Hematopoietic multipotent progenitor cell treated with erythropoietin and hydrocortisone succinate and interleukin-3 and kit ligand, for 8 days (in vitro differentiated cells): ENCODE measurements around the gene MYO3A.

Source experiments
- DNase-seq: peaks from one replicate; pipeline ENCODE4 v3.0.0-alpha.2; 2015

Gene MYO3A

GRCh38 chr10:26216585-26217395 lies 282.8 kb downstream of the MYO3A start, which contains the start of gene GAD2:
Gene GAD2 (plus strand): TSS chr10:26216774. CDS start chr10:26216810, 36 bp downstream.
- no peak for DNase-seq

DNA sequence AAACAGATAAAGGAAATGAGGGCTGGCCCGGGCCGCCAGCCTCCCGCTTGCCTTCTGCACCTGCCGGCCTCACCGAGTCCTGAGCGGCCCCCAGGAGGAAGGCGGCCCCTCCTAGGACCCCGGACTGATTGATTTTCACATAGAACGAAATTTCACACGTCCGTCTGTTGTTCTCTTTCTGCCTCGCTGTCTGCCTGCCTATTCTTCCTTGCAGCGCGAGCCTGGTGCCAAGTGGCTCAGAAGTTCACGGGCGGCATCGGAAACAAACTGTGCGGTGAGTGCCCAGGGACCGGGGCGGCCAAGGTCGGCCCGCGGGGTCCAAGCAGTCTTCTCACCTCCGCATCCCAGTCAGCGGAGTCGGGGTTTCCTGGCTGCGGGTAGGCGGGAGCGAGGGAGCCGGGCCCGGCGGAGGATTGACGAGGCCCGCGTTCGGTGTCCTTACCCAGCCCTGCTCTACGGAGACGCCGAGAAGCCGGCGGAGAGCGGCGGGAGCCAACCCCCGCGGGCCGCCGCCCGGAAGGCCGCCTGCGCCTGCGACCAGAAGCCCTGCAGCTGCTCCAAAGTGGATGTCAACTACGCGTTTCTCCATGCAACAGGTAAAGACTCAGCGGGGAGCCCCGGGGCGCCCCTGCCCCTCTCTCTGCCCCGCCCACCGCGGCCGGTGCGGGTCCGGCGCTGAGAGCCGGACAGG lies 283.5 kb downstream of the MYO3A start:
- DNase-seq, result no peak

DNA sequence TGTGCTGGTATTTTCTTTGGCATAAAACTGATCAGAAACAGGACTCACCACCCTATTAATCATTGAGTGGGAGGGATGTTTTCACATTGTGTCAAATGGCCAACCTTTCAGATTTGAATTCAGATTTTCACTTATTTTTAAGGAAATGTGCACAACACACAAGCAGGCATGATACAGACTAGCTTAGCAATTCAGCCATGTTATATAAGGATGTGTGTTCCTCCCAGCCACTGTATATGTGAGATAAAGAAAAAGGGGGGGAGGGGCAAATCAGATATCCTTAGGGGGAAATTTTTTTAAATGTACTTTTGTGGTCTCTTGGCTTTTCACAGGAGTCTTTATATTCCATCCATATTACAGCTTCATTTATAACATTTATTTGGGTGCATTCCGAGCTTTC lies 285.6 kb downstream of the MYO3A start:
- no peak for DNase-seq

GRCh38 chr10:26220901-26221300 lies 286.9 kb downstream of the MYO3A start:
- no peak for DNase-seq

GRCh38 chr10:26221541-26221940 lies 287.5 kb downstream of the MYO3A start:
- no peak for DNase-seq

- peak; percentile 43 for DNase-seq
These were observed 288.5 kb downstream of the MYO3A start for GRCh38 chr10:26222563-26222962.

DNA sequence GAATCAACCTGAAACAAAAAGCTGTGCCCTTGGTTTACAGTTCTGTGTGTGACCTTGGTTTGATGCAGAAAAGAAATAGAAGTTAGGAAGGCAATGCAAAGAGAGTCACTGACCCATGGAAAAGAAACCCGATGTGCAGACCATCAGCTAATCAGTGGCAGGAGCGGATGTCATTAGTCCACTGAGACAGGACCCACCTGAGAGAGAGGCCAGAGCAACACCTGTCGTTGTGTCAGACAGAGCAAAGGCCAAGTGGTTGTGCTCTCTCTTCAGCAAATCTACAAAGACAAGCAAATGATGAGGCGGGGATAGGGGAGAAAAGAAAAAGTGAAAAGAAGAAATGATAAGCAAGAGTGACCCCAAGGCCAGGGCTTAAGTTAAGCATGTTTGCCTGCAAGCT lies 291.3 kb downstream of the MYO3A start:
- no peak for DNase-seq

DNA sequence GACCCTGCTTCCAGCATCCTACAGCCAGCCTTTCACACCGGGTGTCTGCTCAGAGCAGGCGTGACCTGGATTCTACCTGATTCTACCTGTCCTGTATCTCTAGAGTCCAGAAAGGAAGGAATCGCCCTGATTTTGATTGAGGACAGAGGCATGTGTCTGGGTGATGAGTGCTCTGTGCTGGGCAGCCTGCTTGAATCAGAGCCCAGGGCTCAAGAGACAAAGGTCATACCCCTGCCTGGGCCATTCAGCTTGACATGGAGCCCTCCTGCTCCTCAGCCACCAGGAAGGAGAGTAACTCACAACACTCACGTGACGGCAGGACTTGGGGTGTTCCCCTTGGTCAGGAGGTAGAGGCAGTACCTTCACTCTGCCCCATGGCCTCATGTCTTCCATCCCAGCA lies 293.8 kb downstream of the MYO3A start:
- DNase-seq, result no peak

- no peak for DNase-seq
These were observed 298.1 kb downstream of the MYO3A start for GRCh38 chr10:26232174-26232573.

- no peak for DNase-seq
These were observed 301.7 kb downstream of the MYO3A start for GRCh38 chr10:26235761-26236160.

- no peak for DNase-seq
These were observed 304.3 kb downstream of the MYO3A start for GRCh38 chr10:26238378-26238777.

- no peak for DNase-seq
These were observed 308.8 kb downstream of the MYO3A start for GRCh38 chr10:26242706-26243350.

DNA sequence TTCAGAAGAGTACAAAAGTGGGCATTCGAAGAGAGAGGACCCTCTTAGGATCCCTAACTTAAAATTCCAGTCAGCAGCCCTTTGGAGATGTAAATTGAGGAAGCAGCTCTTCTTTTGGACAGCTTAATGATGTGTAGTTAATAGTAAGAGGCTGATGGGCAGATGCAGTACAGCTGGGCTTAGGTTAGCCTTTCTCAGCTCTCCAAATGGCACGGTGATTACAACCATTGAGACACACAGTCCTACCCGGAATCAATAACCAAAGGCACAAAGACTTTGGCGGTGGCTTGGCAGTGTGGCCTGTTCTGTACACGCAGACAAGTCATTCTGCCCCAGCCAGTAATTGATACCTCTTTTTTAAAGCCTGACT lies 309.3 kb downstream of the MYO3A start:
- DNase-seq, result no peak

- no peak for DNase-seq
These were observed 315.7 kb downstream of the MYO3A start for GRCh38 chr10:26249681-26250080.

DNA sequence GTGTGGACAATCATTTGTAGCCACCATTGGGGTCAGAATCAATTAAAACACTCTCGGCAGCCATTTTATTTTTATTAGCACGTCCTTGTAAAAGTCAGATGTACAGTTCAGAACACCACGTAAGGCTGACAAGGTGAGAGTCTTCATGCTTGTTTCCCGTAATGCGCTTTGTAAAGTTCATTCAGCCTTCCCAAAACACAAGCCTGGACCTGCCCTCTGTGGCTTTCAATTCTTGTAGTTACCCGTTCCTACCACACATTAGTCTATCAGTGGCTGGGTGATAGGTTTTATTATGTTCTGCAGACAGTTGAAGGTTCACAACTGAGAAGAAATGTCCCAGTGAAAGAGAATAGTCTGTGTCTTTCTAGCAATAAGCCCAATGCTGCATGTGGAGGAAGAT lies 317.9 kb downstream of the MYO3A start:
- no peak for DNase-seq

DNA sequence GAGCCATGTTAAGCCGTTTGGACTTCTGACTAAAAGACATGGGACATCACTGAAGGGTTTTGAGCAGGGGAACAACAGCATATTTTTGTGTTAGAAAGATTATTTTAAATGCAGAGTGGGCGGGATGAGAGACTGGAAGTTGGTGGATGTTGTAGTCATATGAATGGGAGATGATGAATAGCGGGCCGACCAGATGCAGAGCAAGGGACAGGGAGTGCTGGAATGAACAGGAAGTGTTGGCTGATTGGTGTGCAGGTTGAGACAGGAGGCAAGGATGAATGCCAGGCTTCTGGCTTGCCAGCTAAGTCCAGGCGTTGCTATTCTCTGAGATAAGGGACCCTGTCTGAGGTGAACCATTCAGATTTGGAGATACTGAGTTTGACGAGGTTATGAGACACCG lies 320.6 kb downstream of the MYO3A start:
- DNase-seq, result no peak

GRCh38 chr10:26259341-26259740 lies 325.3 kb downstream of the MYO3A start:
- DNase-seq, result no peak
